ENCODE results near the gene FARS2.
A peak's percentile ranks its signal among the peaks of the same experiment; 100 is the strongest.
"Not testable (repeated sequence)": the region's sequence is repeated elsewhere in the genome, so short reads cannot be mapped to it uniquely, and the experiment has no call there.

The FARS2 gene

GRCh38 chr6:5670811-5671561 is 409.7 kb downstream of the FARS2 start:
- no peak for DNase-seq (ENCODE audit: low spot score)

- no peak for DNase-seq (ENCODE audit: low spot score)
Observed at GRCh38 chr6:5671601-5672559, 410.6 kb downstream of the FARS2 start.

GRCh38 chr6:5672581-5673011 is 411.3 kb downstream of the FARS2 start:
- DNase-seq (ENCODE audit: low spot score) = peak; percentile 84

- DNase-seq (ENCODE audit: low spot score) = no peak
Observed at GRCh38 chr6:5673019-5673790, 411.9 kb downstream of the FARS2 start.

GRCh38 chr6:5674141-5674540 is 412.8 kb downstream of the FARS2 start:
- no peak for DNase-seq (ENCODE audit: low spot score)

GRCh38 chr6:5674721-5675120 is 413.4 kb downstream of the FARS2 start:
- DNase-seq (ENCODE audit: low spot score) = no peak

GRCh38 chr6:5676701-5677100 is 415.4 kb downstream of the FARS2 start:
- no peak for DNase-seq (ENCODE audit: low spot score)

- no peak for DNase-seq (ENCODE audit: low spot score)
Observed at GRCh38 chr6:5677219-5678000, 416.1 kb downstream of the FARS2 start.

- no peak for DNase-seq (ENCODE audit: low spot score)
Observed at GRCh38 chr6:5679270-5679669, 418.0 kb downstream of the FARS2 start.

GRCh38 chr6:5679691-5680090 is 418.4 kb downstream of the FARS2 start:
- no peak for DNase-seq (ENCODE audit: low spot score)

GRCh38 chr6:5680095-5680494 is 418.8 kb downstream of the FARS2 start:
- no peak for DNase-seq (ENCODE audit: low spot score)

- no peak for DNase-seq (ENCODE audit: low spot score)
Observed at GRCh38 chr6:5681480-5681879, 420.2 kb downstream of the FARS2 start.

GRCh38 chr6:5682530-5682929 is 421.2 kb downstream of the FARS2 start:
- DNase-seq (ENCODE audit: low spot score) = no peak

GRCh38 chr6:5683747-5684146 is 422.4 kb downstream of the FARS2 start:
- not testable (repeated sequence) for DNase-seq (ENCODE audit: low spot score)

GRCh38 chr6:5684320-5685053 is 423.2 kb downstream of the FARS2 start:
- DNase-seq (ENCODE audit: low spot score) = no peak

- no peak for DNase-seq (ENCODE audit: low spot score)
Observed at GRCh38 chr6:5693225-5694145, 432.2 kb downstream of the FARS2 start.

GRCh38 chr6:5695260-5696245 is 434.2 kb downstream of the FARS2 start:
- DNase-seq (ENCODE audit: low spot score) = peak; percentile 34

- no peak for DNase-seq (ENCODE audit: low spot score)
Observed at GRCh38 chr6:5697508-5697907, 436.2 kb downstream of the FARS2 start.
